Right kidney (tissue), 1 donor: ENCODE measurements around the gene LIPA.

Experiments used
- DNase-seq: peaks from one replicate; pipeline ENCODE4 v3.0.0-alpha.2; 2016

Gene LIPA

DNA sequence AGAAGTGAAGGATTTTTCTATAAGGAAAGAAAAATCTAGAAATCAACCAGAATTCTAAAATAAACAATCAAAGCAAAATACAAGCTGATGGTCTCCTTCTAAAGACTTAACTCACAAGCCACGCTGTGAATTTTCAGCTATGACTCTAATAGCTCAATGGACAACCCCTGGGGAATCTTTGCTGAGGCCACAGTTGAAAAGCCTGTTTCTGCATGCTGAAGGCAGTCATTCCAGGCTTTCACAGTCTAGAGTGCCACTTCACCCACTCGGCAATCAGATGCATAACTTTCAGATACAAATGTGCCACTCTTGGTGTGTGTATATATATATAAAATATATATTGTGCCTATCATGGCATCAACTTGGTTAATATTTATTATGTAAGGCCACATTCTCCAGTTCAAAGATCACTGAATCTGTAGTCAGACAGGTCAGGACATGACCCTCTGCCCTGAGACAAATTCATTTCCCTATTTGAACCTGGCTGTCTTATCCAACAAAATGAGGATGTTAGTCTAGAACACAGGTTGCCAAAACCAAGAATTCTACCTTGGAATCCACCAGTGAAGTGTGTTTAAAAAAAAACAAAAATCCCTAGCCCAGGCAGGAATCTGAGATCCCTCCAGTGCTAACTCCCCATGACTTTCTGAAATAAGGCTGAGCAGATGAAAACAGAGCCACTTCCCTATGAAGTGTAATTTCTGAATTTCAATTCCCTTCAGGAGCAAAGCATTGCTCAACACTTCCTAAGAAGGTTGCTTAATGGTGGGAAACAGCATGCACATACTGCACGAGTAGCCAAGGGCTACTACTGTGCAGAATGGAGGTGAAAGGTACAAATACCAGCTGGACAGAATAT, 9.9 kb downstream of the LIPA start:
- DNase-seq = no peak

DNA sequence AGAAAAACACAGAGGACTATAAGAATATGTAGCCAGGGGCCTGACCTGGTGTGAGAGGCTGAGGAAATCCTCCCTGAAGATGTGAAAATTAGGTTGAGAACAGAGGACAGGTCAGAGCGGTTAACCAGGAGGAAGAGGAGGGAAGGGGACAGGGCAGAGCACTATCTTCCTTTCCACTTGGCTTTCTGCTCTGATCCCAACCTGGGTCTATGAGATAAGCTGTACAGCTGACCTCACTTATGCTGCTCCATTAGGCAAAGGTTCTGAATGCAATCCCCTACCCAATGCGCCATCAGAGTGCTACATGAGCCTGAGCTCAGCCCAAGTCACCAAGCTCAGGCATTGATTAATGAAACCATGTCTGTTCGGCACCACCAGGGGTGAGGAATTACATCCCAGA, 10.5 kb downstream of the LIPA start:
- no peak for DNase-seq

DNA sequence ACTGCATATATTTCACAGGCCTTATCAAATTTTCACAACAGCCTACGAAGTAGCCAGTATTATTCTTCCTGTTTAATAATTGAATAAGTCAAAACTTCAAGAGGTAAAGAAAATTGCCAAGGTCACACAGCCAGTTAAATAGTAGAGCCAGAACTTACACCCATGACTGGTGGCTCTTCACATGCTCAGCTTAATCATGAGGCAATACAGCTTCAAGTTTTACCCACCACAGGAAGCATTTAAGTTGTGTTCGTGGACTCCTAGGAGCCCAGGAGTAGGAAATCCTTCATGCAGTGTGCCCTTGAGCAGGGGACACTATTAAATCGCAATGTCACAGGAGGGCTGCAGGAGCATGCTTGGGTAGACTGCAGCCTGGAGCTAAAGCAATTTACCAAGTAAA, 11.1 kb downstream of the LIPA start:
- DNase-seq = no peak

DNA sequence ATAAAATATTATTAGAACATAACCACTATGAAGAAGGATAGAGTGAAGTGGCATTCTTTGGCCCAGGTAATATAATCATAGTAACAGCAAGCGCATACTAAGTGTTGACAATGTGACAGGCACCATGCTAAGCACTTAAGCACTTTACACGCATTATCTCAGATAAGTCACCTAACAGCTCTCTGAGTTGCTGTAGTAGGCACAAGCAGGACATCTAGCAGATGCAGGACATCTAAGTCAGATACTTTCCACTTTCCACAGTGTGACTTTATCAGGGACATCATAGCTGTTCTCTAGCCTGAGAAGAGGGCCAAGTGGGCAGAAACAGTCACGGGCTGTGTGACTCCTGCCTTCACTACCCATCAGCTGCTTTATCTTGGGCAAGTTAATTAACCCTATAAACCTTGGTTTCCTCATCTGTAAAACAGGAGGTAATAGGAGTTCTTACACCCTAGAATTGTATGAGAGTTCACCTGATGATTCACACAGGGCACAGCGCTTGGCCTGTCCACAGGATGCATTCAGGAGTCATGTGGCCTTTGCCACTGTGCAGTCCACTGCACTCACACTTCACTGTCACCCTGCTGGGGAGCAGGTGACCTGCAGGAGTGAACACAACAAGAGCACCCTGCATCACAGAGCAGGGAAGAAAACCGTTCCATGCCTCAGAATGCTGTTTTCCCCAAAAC, 12.5 kb downstream of the LIPA start:
- no peak for DNase-seq

DNA sequence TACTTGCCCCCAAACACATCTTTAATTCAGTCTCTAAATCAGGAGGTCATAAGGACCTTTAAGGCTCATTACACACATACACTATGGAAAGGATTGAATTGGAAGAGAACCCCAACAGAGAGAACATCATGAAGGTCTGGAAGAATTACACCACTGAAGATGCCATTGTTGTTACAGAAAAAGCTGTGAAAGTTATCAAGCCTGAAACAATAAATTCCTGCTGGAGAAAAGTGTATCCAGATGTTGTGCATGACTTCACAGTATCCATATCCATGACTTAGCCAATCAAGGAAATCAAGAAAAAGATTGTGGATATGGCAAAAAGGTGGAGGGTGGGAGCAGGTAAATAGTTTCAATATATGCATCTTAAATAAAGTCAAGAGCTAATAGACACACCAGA, 13.7 kb downstream of the LIPA start:
- DNase-seq = no peak

DNA sequence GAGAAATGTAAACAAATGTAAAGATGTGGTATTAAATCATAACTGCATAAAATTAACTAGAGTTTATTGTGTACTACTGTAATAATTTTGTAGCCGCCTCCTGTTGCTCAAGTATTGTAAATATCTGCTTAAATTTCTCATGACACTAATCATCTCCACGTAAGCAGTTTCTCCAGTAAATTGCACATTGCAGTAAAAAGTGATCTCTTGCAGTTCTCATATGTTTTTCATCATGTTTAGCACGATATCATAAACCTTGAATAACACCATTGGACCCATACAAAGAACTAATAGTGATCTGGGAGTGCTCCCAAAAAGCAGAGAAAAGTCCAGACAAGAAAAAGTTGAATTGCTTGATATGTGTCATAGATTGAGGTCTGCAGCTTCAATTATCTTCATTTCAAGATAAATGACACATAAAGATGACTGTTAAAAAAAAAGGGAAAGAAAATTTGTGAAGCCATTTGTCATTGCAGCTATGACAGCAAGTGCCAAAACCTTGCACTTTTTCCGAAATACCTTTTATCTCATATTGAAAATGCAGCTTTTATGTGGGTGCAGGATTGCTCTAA, 15.3 kb downstream of the LIPA start:
- no peak for DNase-seq

DNA sequence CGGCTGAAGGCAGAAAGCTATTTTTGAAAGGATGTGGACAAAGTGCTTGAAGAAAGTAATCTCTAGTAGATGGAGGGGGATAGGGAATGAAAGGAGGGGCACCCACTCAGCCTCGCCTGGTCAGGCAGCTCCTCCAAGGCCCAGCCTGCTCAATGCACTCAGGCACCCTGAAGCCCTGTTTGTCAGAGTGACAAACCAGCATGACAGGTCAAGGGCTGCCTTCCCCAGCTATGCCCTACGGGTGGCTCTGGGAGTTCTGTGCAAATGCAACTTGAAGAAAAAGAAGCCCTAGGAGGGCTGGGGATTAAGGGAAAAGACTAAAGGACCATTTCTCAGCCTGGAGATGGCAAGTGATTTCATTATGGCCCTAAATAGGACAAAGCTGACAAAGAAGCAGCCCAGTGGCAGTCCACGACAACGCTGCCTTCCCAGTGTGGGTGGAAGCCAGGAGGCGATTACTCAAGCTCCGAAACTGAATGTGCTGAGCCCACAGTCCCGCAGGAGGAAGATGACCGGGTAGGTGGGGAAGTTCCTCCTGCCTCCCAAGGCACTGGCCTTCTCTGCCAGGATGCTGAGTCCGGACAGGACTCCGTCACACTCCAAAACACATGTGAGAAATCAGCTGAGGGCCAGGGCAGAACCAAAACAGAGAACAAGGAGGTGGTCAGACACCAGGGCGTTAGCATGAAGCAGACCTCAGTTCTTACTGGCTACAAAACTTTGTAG, 16.3 kb downstream of the LIPA start:
- no peak for DNase-seq

DNA sequence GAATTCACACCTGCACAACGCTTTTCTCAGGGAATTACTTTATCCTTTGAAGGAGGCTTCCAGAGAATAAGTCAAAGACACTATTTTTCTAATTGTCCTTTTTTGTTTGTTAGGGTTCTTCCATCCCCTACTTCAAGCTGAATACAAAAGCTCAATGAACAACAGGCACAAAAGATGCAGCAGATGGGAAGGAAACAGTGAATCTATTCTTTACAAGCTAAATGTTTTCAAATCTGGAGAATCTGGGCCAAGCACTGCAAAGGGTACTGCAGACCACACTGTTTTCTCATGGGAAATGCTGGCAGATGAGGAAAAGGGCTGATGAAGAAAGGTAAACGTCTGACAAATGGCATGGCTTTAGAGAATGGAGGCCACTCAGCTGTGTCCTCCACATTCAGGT, 18.5 kb downstream of the LIPA start:
- no peak for DNase-seq

DNA sequence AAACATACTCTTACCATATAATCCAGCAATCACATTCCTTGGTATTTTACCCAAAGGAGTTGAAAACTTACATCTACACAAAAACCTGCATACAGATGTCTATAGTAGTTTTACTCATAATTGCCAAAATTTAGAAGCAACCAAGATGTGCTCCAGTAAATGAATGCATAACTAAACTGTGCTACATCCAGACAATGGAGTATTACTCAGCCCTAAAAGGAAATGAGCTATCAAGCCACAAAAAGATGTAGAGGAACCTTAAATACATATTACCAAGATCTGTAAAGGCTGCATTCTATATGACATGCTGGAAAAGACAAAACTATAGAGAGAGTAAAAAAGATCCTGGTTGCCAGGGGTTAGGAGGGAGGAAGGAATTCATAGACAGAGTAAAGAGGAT, 22.6 kb downstream of the LIPA start:
- no peak for DNase-seq

DNA sequence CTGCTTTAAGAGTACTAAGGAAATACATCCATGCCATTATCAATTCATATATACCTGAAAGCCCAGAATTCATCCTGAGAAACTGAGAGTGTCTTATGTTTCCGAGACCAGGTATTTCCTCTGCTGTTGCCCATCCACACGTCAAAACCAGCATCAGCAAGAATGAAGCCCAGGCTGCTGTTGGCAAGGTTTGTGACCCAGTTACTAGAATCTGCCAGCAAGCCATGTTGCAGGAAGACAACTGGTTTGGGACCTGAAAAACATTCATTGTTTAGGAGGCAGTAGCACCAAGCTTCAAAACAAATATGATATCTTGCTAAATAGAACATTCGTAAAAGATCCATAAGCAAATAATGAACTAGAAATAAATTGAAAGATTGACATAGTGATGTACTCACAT, 23.4 kb downstream of the LIPA start:
- DNase-seq = no peak

DNA sequence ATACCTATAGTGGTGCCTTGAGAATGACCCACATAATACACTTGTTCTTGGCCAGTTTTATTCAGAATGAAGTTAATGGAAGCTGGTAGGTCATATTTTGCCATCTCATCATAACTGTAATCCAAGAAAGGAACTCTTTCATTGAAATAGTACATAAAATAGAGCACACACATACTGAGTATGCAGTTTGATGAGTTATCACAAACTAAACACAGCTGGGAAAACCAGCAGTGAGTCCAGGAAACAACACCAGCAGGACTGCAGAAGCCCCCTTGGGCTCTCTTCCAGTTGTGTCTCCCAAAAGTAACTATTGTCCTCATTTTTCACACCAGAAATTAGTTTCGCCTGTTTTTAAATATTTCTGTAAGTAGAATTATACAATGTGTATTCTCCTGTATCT, 24.7 kb downstream of the LIPA start:
- no peak for DNase-seq

DNA sequence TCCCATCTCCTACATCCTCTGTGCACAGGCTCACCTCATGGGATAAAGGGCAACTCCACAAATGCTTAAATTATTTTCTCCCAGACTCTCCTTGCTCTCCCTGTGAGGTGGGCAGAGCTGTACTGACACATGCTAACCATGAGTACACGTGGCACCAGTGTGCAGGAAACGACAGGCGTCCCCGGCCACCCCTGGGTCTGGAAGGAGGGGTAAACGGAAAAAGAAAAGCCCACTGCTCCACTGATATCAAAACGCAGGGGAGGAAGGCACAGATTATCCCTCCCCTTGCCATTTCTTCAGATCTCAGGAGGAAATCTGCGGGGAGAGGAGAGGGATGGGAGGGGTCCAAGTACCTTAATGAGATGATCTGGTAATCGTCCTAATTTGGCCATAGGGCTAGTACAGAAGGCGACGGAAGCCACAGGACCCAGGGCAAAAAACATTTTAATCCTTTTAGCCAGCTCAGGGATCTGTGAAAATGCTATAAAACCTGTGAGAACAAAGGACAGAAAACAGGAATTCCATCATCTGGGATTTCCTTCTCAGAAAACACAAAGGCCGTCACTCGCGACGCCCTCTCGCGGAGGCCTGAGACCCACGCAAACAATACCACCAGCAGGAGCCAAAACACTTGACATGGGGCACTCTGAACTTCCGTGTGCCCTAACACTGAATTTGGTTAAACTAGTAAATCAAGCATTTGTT, 26.7 kb downstream of the LIPA start:
- no peak for DNase-seq

DNA sequence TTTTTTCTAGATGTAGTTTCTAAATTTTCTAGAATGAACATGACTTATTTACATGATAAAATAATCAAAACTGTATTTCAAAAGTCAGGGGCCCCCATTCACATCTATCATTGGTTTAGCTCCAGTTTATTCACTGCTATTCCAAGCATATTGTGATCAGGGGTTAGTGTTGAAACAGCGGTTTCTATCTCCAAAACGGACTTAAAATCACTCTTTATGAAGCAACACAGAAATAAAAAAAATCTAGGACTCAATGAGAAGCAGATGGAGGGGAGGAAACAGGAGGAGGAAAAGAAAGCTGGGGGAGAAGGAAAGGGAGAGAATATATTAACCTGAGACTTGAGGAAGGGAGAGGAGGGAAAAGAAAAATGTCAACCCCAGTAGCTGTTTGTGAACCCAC, 29.7 kb downstream of the LIPA start:
- DNase-seq = no peak

DNA sequence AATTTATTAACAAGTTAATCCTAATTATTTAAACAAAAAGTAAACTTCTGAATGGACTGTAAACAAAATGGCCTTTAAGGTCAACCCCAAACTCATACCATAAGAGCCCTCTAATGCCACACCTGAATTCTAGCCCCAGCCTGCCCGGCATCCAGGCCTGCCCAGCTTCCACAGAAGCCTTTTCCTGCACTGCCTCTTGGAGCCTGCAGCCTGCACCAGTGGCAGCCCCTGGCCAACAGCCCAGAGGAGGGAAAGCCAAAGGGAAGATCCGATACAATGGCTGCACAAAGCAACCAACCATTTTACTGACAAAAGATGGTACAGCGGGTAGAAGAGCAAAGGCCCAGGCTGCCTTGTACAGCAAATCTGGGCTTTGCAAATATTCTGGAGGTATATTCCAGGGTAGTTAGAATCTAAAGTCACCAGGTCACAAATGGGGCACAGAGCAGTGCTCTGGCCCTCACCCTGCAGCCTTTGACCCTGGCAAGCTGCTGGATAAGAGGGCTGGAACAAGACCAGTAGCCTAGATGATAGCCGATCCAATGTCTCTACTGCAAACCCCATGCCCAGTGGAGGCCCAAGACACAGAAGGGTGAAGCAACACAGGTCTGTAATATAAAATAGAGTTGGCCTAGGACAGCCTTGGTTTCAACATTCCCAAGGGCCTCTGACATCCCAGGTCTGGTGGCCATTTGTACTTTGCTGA, 31.9 kb downstream of the LIPA start:
- DNase-seq = no peak

DNA sequence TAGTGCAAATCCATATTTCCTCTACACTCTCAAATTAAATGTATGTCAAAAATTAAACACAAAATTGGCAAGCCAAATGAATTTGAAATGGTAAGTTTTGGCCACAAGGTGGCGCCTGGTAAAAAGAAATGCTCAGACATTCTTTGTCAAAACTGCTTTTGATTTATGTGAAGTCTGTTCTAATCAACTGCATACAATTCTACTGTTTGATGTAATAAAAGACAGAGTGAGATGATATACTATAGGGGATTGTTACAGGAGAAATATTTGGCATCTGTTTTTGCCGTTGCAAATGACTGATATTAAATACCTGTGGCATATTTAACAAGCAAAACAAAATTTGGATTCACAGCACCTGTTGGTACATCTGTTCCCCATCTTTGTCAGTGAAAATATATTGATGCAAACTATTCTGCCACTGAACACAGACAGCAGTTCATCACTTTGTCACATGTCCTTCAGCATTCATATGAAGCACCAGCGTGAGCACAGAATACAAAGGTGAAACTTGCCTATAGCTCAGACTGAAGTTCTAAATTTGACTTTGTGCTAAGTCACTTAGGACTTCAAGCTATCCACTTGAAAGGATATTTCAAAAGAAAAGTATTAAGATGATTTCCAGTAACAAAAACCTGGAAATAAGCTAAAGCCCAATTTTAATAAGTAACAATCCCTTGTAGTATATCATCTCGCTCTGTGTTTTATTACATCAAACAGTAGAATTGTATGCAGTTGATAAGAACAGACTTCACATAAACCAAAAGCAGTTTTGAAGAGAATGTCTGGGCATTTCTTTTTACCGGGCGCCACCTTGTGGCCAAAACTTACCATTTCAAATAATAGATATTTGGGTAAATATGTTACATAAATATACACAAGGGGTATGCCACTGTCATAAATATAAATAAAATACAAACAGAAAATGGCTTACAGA, 34.3 kb downstream of the LIPA start:
- DNase-seq = peak; percentile 31

DNA sequence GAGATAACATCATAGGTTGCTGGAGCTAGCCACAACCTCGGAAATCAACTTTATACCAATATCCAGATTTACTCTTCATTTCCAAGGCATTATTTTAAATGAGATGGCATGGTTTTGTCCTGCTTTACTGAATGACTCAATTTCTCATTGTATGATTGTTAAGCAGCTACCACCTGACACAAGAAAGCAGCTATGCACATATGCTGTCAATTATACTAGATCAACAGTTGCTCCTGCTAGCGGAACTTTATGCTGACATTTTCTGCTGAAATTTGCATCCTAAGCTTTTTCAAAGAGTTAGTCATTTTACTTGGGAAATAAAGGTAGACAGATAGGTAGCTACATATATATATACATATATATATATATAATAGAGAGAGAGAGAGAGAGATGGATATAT, 35.5 kb downstream of the LIPA start:
- no peak for DNase-seq

DNA sequence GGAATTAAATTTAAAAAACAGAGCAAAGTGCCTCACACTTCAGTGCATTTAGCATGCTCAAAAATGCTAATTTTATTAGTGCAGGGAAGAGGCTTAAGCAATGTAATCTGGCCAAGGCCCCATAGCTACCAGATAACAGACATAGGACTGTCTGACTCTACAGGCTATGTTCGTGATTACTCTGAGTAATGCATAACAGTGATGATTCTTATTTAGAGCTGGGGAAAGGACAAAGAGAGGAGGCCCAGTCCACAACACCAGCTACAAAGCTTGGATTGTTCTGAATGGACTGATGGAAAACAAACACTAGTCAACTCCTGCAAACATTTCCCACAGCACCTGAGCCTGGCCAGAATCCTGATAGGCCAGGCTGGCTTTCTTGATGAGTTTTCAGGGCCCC, 36.1 kb downstream of the LIPA start:
- DNase-seq = no peak

DNA sequence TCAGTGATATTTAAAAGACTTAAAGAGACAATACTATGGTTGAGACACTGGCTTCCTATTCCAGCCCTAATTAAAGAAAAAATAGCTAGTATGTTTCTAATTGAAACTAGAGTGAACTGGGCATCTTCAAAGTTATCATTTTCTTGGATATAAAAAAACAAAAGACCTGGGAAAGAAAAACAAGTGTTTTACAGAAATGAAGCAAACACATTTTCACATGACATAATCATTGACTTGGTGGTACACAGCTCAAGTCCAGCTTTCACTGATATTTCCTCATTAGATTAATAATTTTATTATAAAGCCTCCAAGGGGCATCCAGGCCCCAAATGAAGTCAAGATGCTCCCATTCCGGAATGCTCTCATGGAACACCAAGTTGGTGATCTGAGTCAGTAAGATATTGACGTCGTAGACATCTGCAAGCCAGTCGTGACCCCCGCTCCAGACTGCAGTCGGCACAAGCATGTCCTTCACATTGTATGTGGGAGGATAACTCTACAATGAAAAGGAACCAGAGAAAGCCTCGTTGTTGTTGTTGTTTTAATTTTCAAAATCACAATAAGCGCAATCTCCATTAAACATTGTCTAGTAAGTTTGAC, 36.9 kb downstream of the LIPA start:
- no peak for DNase-seq

DNA sequence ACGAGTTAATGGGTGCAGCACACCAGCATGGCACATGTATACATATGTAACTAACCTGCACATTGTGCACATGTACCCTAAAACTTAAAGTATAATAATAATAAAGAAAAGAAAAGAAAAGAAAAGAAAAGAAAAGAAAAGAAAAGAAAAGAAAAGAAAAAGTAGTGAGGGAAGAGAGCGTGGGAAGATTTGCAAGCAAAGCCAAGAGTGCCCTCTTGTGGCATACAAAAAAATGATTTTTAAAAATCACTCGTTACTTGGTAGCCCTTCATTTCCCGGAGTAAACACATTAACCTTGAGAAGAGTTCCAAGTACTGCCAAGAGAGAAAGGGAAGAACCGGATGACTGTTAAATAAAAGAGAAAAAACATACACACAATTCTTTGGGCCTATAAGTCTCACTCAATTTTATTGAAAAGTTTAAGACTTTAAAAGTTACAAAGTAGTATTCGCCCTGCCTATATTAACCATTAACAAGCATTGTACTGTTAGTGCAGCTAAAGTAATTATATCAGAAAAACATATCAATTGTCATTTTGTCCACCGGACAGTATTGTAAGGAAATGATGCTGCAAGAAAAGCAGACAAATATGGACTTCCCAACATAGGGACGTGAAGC, 38.3 kb downstream of the LIPA start:
- DNase-seq = peak; percentile 32
